AG04449 (cell line): ENCODE measurements around the gene NLGN1.

Experiments used
- CTCF ChIA-PET: fragments of 350-600 bp; formaldehyde crosslinking; extraction: SDS; loops from one replicate; lab custom pipeline; 2021; ENCODE audit warnings: antibody characterized with exemption; lab: Yijun Ruan, JAX
- POLR2A ChIA-PET: fragments of 400-600, 350-600 bp; formaldehyde crosslinking; extraction: SDS; loops from one replicate; lab custom pipeline; 2020; ENCODE audit warnings: antibody characterized with exemption, inconsistent platforms; lab: Yijun Ruan, JAX
- DNase-seq: peaks from one replicate; pipeline ENCODE4 v3.0.0-alpha.2; 2010; ENCODE audit warnings: low read depth, low spot score
- H3K4me3 ChIP-seq: 2 replicates; pipeline ENCODE4 v1.5.1; 2011; ENCODE audit warnings: low read depth, mild to moderate bottlenecking, control low read depth, low read length
- CTCF ChIP-seq: IDR thresholded peaks from one replicate; pipeline ENCODE4 v1.5.1; 2011; ENCODE audit warnings: mild to moderate bottlenecking, moderate library complexity, low read length, control low read depth, inconsistent platforms; ENCODE audit not compliant: insufficient read depth; ENCODE audit errors: missing control alignments

NLGN1 gene

GRCh38 chr3:174321548-174321947, 924.0 kb downstream of the NLGN1 start:
- no peak overlapping the region for H3K4me3 ChIP-seq
- POLR2A ChIA-PET: no interaction called here
- no peak for TF ChIP-seq CTCF
- CTCF ChIA-PET: interaction anchor here (1.9 kb wide), 1 partner anchor 196 kb away, joined by 4 read pairs; no protein-coding TSS in a partner anchor
- no peak for DNase-seq

- no peak overlapping the region for H3K4me3 ChIP-seq
- POLR2A ChIA-PET: no interaction called here
- no peak for TF ChIP-seq CTCF
- CTCF ChIA-PET: interaction anchor here (1.9 kb wide), 1 partner anchor 198 kb away, joined by 4 read pairs; no protein-coding TSS in a partner anchor
- DNase-seq: no peak
These were observed 925.2 kb downstream of the NLGN1 start for GRCh38 chr3:174322789-174323188.

GRCh38 chr3:174325171-174325570, 927.6 kb downstream of the NLGN1 start:
- CTCF ChIA-PET: interaction anchor here (1.7 to 1.9 kb wide), 2 partner anchors 11 to 20 kb away, joined by 3 to 8 read pairs; no protein-coding TSS in a partner anchor
- no peak for TF ChIP-seq CTCF
- H3K4me3 ChIP-seq: no peak overlapping the region
- DNase-seq: no peak
- POLR2A ChIA-PET: no interaction called here

- peak; percentile 4 for TF ChIP-seq CTCF
- POLR2A ChIA-PET: no interaction called here
- DNase-seq: peak; percentile 80
- CTCF ChIA-PET: interaction anchor here (0.7 to 1.9 kb wide), 4 partner anchors 12 to 524 kb away, joined by 3 to 8 read pairs (median 4); no protein-coding TSS in a partner anchor
- no peak overlapping the region for H3K4me3 ChIP-seq
These were observed 928.5 kb downstream of the NLGN1 start for GRCh38 chr3:174325834-174326700.

GRCh38 chr3:174329321-174329720, 931.8 kb downstream of the NLGN1 start:
- ChIA-PET POLR2A (interaction anchor here (1.5 to 2.1 kb wide), 2 partner anchors 34 to 110 kb away, joined by 6 to 8 read pairs; no protein-coding TSS in a partner anchor), CTCF (interaction anchor here (1.2 kb wide), 1 partner anchor 15 kb away, joined by 4 read pairs; no protein-coding TSS in a partner anchor)
- TF ChIP-seq CTCF: no peak
- peak; percentile 62 for DNase-seq
- no peak overlapping the region for H3K4me3 ChIP-seq

- peak; percentile 76 for DNase-seq
- POLR2A ChIA-PET: interaction anchor here (0.6 to 2.1 kb wide), 3 partner anchors 35 to 162 kb away, joined by 3 to 8 read pairs (median 6); no protein-coding TSS in a partner anchor
- no peak for TF ChIP-seq CTCF
- CTCF ChIA-PET: interaction anchor here (1.2 kb wide), 1 partner anchor 15 kb away, joined by 4 read pairs; no protein-coding TSS in a partner anchor
- no peak overlapping the region for H3K4me3 ChIP-seq
These were observed 932.8 kb downstream of the NLGN1 start for GRCh38 chr3:174330303-174330702.
